H1 (cell line): ENCODE data around the gene CFAP221. TPM values are rescaled to one million over a fixed set of nuclear protein-coding genes. Genes with fewer than 3 reads are reported as not detected.

Experiments
- POU5F1 ChIP-seq: IDR thresholded peaks from 2 replicates; pipeline ENCODE4 v1.6.1; 2011; ENCODE audit warnings: low read depth, mild to moderate bottlenecking, low read length, moderate library complexity
- YY1 ChIP-seq: IDR thresholded peaks from 2 replicates; pipeline ENCODE4 v1.6.1; 2011; ENCODE audit warnings: low read depth, mild to moderate bottlenecking, low read length
- polyA plus RNA-seq, 7 experiments: library from polyadenylated mRNA; depleted of rRNA in 3 of 7; stranded (reverse) in 5 of 7; unstranded in 2 of 7; fragments of >200 nt in 5 of 7; fragments of 200-250 nt in 2 of 7; gene quantifications; 1 replicate in 5 of 7; 2 replicates in 1 of 7; 4 replicates in 1 of 7; pipeline versions ENCODE4 v1.2.1 to v1.2.3, GENCODE V29; 2011 to 2013; ENCODE audit warnings: missing spikeins in 2 of 7, mixed read lengths in 2 of 7
- total RNA-seq: library from RNA; stranded (reverse); fragmentation: NEBNext Ultra II Directional; extraction: Animal tissue kit (Norgen Biotek cat#: 25700); gene quantifications from 2 replicates; pipeline ENCODE4 v1.2.1, GENCODE V29; 2021

The CFAP221 gene
- total and polyA plus RNA-seq, 2 of the 8 experiments (the other 6 are each of a cell fraction or from before 2014, with no cell fraction given), result 0.14 to 0.71 TPM

GRCh38 chr2:119574108-119574815 lies 30.0 kb downstream of the CFAP221 start (continued):
- no peak for TF ChIP-seq YY1
- no peak for TF ChIP-seq POU5F1
